ENCODE data around the gene ATP6V1F.

GRCh38 chr7:128900237-128900636, 37.6 kb downstream of the ATP6V1F start:
- TF ChIP-seq CTCF (optimal IDR thresholded peaks at IDR 0.05 in 1 of 3, IDR thresholded peaks at IDR 0.05 in 1 of 3, conservative IDR thresholded peaks at IDR 0.05 in 1 of 3; ENCODE audit: extremely low read depth in 1 of 3, insufficient read depth in 2 of 3, low read length in 3 of 3) (no peak), EZH2 (IDR thresholded peaks at IDR 0.05; ENCODE audit: low read length) (no peak)
